ENCODE measurements around the gene RANBP3L. TPM values are rescaled to one million over a fixed set of nuclear protein-coding genes. Genes with fewer than 3 reads are reported as not detected.
A peak's percentile ranks its signal among the peaks of the same experiment; 100 is the strongest.
"Not testable (repeated sequence)": the region's sequence is repeated elsewhere in the genome, so short reads cannot be mapped to it uniquely, and the experiment has no call there.

Gene RANBP3L
- total RNA-seq (2014; rRNA removed; shearing (Covaris generic)), result not detected in 2 replicates

- DNase-seq (ENCODE audit: low spot score), result peak; percentile 32
Measured at GRCh38 chr5:36301858-36302603, at the start of gene RANBP3L. Gene RANBP3L (minus strand): TSS chr5:36301902. CDS start chr5:36301416, 486 bp downstream.

GRCh38 chr5:36346896-36347690 is 45.4 kb upstream of the RANBP3L start:
- no peak for DNase-seq (ENCODE audit: low spot score)

GRCh38 chr5:36344899-36345298 is 43.2 kb upstream of the RANBP3L start:
- DNase-seq (ENCODE audit: low spot score), result no peak

- DNase-seq (ENCODE audit: low spot score), result not testable (repeated sequence)
Measured at GRCh38 chr5:36341720-36342119, 40.0 kb upstream of the RANBP3L start.

GRCh38 chr5:36337597-36337996 is 35.9 kb upstream of the RANBP3L start:
- no peak for DNase-seq (ENCODE audit: low spot score)

GRCh38 chr5:36334315-36334714 is 32.6 kb upstream of the RANBP3L start:
- no peak for DNase-seq (ENCODE audit: low spot score)

GRCh38 chr5:36332720-36333119 is 31.0 kb upstream of the RANBP3L start:
- not testable (repeated sequence) for DNase-seq (ENCODE audit: low spot score)

- no peak for DNase-seq (ENCODE audit: low spot score)
Measured at GRCh38 chr5:36325196-36325595, 23.5 kb upstream of the RANBP3L start.

GRCh38 chr5:36323926-36324781 is 22.5 kb upstream of the RANBP3L start:
- no peak for DNase-seq (ENCODE audit: low spot score)

- DNase-seq (ENCODE audit: low spot score), result no peak
Measured at GRCh38 chr5:36312953-36313672, 11.4 kb upstream of the RANBP3L start.

GRCh38 chr5:36311956-36312355 is 10.3 kb upstream of the RANBP3L start:
- DNase-seq (ENCODE audit: low spot score), result no peak

- DNase-seq (ENCODE audit: low spot score), result no peak
Measured at GRCh38 chr5:36310138-36310537, 8.4 kb upstream of the RANBP3L start.

GRCh38 chr5:36305571-36306326 is 4.0 kb upstream of the RANBP3L start:
- DNase-seq (ENCODE audit: low spot score), result peak; percentile 41

- no peak for DNase-seq (ENCODE audit: low spot score)
Measured at GRCh38 chr5:36304095-36304805, 2.5 kb upstream of the RANBP3L start.

GRCh38 chr5:36300927-36301540 is 668 bp downstream of the RANBP3L start:
- DNase-seq (ENCODE audit: low spot score), result no peak

GRCh38 chr5:36300191-36300926 is 1.3 kb downstream of the RANBP3L start:
- DNase-seq (ENCODE audit: low spot score), result no peak

GRCh38 chr5:36298552-36298951 is 3.1 kb downstream of the RANBP3L start:
- no peak for DNase-seq (ENCODE audit: low spot score)

GRCh38 chr5:36297653-36298052 is 4.0 kb downstream of the RANBP3L start:
- DNase-seq (ENCODE audit: low spot score), result no peak
